T-helper 2 cell (primary cell): Measurements from ENCODE around the gene GATD1.

Source experiments
- DNase-seq, 5 experiments: peaks; one replicate each; pipeline versions ENCODE4 v3.0.0 to v3.0.0-alpha.2; 2012 to 2022

GATD1 gene

DNA sequence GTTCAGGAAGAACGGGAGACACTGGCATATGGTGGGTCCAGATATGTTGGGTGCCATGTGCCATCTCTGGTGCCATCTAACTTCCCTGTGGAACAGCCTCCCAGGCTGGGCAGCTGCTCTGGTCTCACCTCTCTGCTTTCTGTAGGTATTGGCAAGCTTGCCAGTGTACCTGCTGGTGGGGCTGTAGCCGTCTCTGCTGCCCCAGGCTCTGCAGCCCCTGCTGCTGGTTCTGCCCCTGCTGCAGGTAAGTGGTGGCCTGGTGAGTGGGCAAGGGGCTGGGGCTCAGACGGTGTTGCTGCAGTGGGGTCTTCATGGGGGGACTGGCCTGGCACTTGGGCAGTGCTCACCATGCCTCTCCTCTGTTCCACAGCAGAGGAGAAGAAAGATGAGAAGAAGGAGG, 35.1 kb upstream of the GATD1 start:
- no peak for DNase-seq

GRCh38 chr11:811446-812245, 34.4 kb upstream of the GATD1 start:
- DNase-seq = no peak

GRCh38 chr11:810040-810567, 32.8 kb upstream of the GATD1 start:
- no peak for DNase-seq

GRCh38 chr11:809287-810039, 32.2 kb upstream of the GATD1 start, which contains the start of gene RPLP2:
RPLP2 (plus strand) TSS chr11:809967; CDS start chr11:810235, 268 bp downstream.
- peak; percentile 95 to 98 (median 97) for DNase-seq

- DNase-seq = peak in 3 of 5 experiments; percentile 44 to 80 (median 45)
These were observed 31.4 kb upstream of the GATD1 start for GRCh38 chr11:808427-809286.

- DNase-seq = no peak
These were observed 27.3 kb upstream of the GATD1 start for GRCh38 chr11:804599-804964.

- DNase-seq = no peak
These were observed 26.7 kb upstream of the GATD1 start for GRCh38 chr11:803770-804598.

DNA sequence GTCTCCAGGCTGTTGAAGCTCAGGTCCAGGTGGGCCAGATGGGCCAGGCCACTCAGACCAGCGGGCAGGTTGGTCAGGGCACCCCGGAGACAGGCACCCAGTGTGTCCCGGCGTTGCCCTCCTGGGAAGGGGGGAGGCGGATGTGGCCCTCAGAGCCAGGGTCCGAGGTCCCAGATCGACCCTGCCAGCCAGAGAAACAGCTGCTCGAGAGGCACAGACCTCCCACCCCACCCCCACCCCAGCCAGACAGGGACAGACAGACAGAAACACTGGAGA, 26.1 kb upstream of the GATD1 start:
- no peak for DNase-seq

GRCh38 chr11:802693-803466, 25.6 kb upstream of the GATD1 start:
- no peak for DNase-seq

DNA sequence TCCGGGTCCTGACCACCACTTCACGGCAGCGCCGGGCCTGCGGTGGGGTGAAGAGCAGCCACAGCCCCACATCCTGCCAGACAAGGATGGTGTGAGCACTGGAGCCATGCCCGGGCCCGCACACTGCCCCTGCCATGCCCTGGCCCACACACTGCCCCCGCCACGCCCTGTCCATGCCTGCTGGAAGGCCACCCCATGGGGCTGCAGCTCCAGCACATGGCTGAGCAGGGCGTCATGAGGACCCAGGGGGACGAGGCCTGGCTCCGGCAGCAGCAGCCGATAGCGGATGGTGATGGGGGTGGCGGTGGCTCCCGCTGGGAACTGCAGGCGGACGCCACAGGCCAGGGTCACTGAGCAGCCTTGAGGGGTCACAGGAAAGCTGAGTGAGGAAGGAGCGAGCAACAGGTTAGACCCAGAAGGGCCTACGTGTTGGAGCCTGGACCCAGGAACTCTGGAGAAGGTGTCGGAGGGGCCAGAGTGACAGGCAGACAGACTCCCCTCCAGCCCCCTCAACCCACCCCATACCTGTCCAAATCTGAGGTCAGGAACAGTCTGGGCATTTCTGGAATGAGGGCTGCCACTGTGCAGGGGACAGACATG, 24.8 kb upstream of the GATD1 start:
- DNase-seq = no peak

DNA sequence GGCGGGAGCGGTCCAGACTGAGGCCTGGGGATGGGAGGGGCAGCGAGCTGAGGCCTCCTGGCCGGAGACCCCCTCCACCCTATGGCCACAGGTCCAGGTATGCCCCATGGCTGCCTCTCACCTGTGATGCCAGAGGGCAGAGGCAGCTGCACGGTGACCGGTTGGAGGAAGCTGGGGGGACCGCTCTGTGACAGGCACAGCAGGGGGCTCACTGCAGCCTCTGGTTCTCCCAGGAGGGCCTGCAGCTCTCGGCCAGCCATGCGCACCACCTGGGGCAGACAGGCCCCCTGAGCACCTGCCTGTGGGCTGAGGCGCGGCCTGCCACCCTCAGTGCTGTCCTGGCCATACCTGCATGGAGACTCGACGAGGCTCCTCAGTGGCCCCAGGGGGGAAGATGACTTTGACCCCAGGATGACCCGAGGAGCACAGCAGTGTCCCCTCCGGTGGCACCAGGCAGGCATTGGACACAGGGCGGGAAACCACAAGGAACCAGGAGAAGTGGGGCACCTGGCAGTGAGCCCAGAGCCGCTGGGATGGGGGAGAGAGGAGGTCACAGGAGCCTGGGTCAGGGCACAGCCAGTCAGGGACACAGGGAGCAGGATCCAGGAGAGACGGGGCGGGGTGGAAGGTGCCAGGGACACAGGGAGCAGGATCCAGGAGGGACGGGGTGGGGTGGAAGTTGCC, 24.0 kb upstream of the GATD1 start:
- no peak for DNase-seq

DNA sequence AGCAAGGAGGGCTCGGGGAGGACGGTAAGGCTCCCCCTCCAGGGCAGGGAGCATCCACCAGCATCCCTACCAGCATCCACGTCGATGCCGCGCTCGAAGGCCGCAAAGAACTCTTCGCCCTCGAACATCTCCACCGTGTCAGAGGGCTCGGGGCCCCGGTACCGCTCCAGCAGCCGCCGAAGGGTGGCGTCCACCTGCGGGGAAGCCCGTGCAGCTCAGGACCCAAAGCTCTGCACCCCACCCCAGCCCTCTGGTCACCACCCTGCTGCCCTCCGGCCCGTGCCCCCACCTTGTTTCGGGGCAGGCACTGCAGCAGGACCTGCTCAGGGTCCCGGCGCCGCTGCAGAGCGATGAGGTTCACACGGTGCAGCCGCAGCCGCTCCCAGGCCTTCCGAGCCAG, 23.2 kb upstream of the GATD1 start:
- DNase-seq = no peak

- DNase-seq = no peak
These were observed 22.5 kb upstream of the GATD1 start for GRCh38 chr11:799641-800316.

GRCh38 chr11:798093-798713, 20.9 kb upstream of the GATD1 start, which contains the start of gene SLC25A22:
SLC25A22 (minus strand) TSS chr11:798281; CDS start chr11:795006, 3,275 bp downstream.
- peak; percentile 70 to 93 (median 77) for DNase-seq

- peak; percentile 40 to 92 (median 74) for DNase-seq
These were observed 20.2 kb upstream of the GATD1 start for GRCh38 chr11:797296-798092.

- no peak for DNase-seq
These were observed 19.4 kb upstream of the GATD1 start for GRCh38 chr11:796565-797295.
